Measurements from ENCODE around the gene CEP72.

Gene CEP72

DNA sequence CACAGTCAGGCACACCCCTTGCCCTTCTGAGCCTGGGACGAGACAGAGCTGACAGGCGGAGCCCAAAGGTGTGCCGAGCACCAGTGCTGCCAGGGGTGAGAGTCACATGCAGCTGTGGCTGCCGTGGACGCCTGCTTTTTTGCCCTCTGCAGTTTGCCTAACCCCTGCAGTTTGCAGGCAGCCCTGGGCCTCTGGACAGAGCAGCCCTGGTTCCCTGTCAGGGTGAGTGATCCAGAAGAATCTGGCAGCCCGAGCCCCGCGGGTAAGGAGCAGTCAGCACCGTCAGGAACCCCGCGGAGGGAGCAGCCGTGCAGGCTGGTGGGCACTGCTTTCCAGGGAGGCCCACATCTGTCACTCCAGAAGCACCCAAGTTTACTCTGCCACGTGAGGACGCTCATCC lies 30.3 kb downstream of the CEP72 start:
- TF ChIP-seq, protein P1, sequence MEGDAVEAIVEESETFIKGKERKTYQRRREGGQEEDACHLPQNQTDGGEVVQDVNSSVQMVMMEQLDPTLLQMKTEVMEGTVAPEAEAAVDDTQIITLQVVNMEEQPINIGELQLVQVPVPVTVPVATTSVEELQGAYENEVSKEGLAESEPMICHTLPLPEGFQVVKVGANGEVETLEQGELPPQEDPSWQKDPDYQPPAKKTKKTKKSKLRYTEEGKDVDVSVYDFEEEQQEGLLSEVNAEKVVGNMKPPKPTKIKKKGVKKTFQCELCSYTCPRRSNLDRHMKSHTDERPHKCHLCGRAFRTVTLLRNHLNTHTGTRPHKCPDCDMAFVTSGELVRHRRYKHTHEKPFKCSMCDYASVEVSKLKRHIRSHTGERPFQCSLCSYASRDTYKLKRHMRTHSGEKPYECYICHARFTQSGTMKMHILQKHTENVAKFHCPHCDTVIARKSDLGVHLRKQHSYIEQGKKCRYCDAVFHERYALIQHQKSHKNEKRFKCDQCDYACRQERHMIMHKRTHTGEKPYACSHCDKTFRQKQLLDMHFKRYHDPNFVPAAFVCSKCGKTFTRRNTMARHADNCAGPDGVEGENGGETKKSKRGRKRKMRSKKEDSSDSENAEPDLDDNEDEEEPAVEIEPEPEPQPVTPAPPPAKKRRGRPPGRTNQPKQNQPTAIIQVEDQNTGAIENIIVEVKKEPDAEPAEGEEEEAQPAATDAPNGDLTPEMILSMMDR (IDR thresholded peaks at IDR 0.05; ENCODE audit: low read depth, low read length): no peak
- no peak for DNase-seq (ENCODE audit: low read depth in 2 of 2)
- H3K4me3 ChIP-seq (replicated peaks in 1 of 2; ENCODE audit: low read depth in 2 of 2, low read length in 2 of 2): no peak overlapping the region

DNA sequence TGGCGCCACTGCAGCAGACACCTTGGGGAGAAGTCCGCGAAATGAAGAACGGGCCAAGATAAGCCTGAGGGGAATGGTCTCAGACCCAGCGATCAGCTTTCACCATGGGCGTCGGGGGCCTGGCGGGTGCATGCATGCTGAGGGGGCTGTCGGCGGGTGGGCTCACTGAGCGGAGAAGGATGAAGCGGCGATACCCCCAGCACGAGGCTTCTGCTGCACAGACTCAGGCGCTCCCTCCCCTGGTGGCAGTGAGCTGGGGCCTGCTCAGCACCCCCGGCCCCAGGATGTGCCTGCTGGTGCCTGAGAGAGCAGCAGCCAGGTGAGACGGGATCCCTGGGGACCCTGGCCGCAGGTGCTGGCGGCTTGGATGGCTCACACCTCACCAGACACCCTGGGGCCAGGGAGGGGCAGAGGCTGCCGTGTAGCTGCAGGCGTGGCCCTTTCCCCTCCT lies 31.2 kb downstream of the CEP72 start:
- no peak overlapping the region for H3K4me3 ChIP-seq (replicated peaks in 1 of 2; ENCODE audit: low read depth in 2 of 2, low read length in 2 of 2)
- no peak for DNase-seq (ENCODE audit: low read depth in 2 of 2)
- TF ChIP-seq, protein P1 (IDR thresholded peaks at IDR 0.05; ENCODE audit: low read depth, low read length): no peak

DNA sequence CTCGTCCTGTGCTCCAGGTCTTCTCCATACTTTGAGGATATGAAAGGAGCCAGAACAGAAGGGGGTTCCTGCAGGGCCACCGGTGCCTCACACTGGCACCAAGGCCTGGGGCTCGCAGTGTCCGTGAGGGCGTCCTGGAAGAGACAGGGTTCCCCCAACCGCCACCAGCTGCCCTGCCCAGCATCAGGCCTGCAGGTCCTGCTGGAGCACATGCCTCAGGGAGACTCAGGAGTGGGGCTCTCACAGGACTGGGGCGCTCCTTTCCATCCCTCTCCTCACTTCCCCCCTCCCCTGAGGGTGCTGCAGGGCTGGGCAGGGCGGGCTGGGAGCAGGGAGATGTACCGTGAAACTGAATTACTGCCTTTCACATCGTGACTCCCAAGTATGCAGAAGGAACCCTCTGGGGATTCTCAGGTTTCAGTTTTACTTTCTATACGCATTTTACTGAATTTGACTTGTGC lies 31.7 kb downstream of the CEP72 start:
- TF ChIP-seq, protein P1 (IDR thresholded peaks at IDR 0.05; ENCODE audit: low read depth, low read length): no peak
- DNase-seq (ENCODE audit: low read depth in 2 of 2): no peak
- no peak overlapping the region for H3K4me3 ChIP-seq (replicated peaks in 1 of 2; ENCODE audit: low read depth in 2 of 2, low read length in 2 of 2)

DNA sequence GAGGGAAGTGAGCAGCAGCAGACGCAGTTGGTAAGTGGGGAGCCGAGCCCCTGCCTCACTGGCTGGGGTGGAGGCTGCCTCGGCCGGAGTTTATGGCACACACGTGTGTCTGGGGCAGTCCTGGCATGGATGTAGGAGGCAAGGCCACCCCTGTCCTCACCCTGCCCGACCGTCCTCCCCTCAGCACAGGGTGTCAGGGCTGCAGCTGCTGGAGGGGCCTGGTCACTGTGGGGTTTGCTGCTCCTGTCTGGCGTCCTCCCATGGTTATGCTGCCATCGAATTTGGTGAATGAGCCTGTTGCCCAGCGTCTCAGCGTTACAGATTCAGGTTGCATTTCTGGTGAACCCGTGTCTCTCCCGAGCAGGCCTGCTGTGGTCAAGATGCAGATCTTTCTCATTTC lies 32.4 kb downstream of the CEP72 start:
- no peak overlapping the region for H3K4me3 ChIP-seq (replicated peaks in 1 of 2; ENCODE audit: low read depth in 2 of 2, low read length in 2 of 2)
- DNase-seq (ENCODE audit: low read depth in 2 of 2): no peak

GRCh38 chr5:644971-645370 lies 32.8 kb downstream of the CEP72 start:
- TF ChIP-seq, protein P1 (IDR thresholded peaks at IDR 0.05; ENCODE audit: low read depth, low read length): no peak
- DNase-seq (ENCODE audit: low read depth in 2 of 2): no peak
- no peak overlapping the region for H3K4me3 ChIP-seq (replicated peaks in 1 of 2; ENCODE audit: low read depth in 2 of 2, low read length in 2 of 2)

More for the DNA sequence above, 32.4 kb downstream of the CEP72 start:
- TF ChIP-seq, protein P1 (IDR thresholded peaks at IDR 0.05; ENCODE audit: low read depth, low read length): no peak

- no peak overlapping the region for H3K4me3 ChIP-seq (replicated peaks in 1 of 2; ENCODE audit: low read depth in 2 of 2, low read length in 2 of 2)
- TF ChIP-seq, protein P1 (IDR thresholded peaks at IDR 0.05; ENCODE audit: low read depth, low read length): no peak
- no peak for DNase-seq (ENCODE audit: low read depth in 2 of 2)
These were observed 33.3 kb downstream of the CEP72 start for GRCh38 chr5:645421-645820.

Data from cardiac fibroblast (primary cell).